NCI-H1436 treated with DMSO at 0.1 percent for 48 hours (cell line): ENCODE measurements around the gene ZNF879.

Experiments used
- DNase-seq: peaks from one replicate; lab custom pipeline; 2025; lab: John Stamatoyannopoulos, UW

ZNF879 gene

GRCh38 chr5:179008667-179009066 lies 14.9 kb upstream of the ZNF879 start:
- DNase-seq: no peak

- DNase-seq: no peak
Observed at GRCh38 chr5:179033004-179033580, 9.5 kb downstream of the ZNF879 start.

- DNase-seq: no peak
Observed at GRCh38 chr5:179044765-179045164, 21.2 kb downstream of the ZNF879 start.

- DNase-seq: no peak
Observed at GRCh38 chr5:179051784-179052183, 28.2 kb downstream of the ZNF879 start.

GRCh38 chr5:179054036-179054785 lies 30.6 kb downstream of the ZNF879 start:
- no peak for DNase-seq

- DNase-seq: no peak
Observed at GRCh38 chr5:179054876-179055275, 31.3 kb downstream of the ZNF879 start.

GRCh38 chr5:179055436-179055835 lies 31.8 kb downstream of the ZNF879 start:
- no peak for DNase-seq

- DNase-seq: no peak
Observed at GRCh38 chr5:179055841-179056240, 32.2 kb downstream of the ZNF879 start.

GRCh38 chr5:179060116-179061008 lies 36.8 kb downstream of the ZNF879 start, which contains the start of gene ZNF354C:
TSS of gene ZNF354C (plus strand) at chr5:179060373. CDS start at chr5:179062069, 1,696 bp downstream.
- DNase-seq: no peak

- DNase-seq: no peak
Observed at GRCh38 chr5:179061025-179061424, 37.4 kb downstream of the ZNF879 start.

GRCh38 chr5:179065703-179066102 lies 42.1 kb downstream of the ZNF879 start:
- DNase-seq: no peak

GRCh38 chr5:179079165-179079987 lies 55.8 kb downstream of the ZNF879 start:
- no peak for DNase-seq

GRCh38 chr5:179080724-179081123 lies 57.1 kb downstream of the ZNF879 start:
- DNase-seq: no peak
